Astrocyte (in vitro differentiated cells and primary cell): ENCODE results near the gene ARAP1. TPM values are rescaled to one million over a fixed set of nuclear protein-coding genes. Genes with fewer than 3 reads are reported as not detected.
"Not testable (repeated sequence)": the region's sequence is repeated elsewhere in the genome, so short reads cannot be mapped to it uniquely, and the experiment has no call there.

Source experiments
- DNase-seq: peaks from one replicate; pipeline ENCODE4 v3.0.0-alpha.2; 2010; ENCODE audit warnings: low read depth
- FAIRE-seq: peaks from 2 replicates; lab custom pipeline; 2011; peaks lifted over from hg19 to GRCh38; lab: Jason Lieb, UNC
- H2AFZ ChIP-seq: 2 replicates; pipeline ENCODE4 v1.6.0; 2012; ENCODE audit warnings: low read depth, low read length, inconsistent platforms
- H3K27ac ChIP-seq: 2 replicates; pipeline ENCODE4 v1.5.1; 2011; ENCODE audit warnings: low read depth, low read length, inconsistent platforms
- H3K27me3 ChIP-seq: 2 replicates; pipeline ENCODE4 v1.6.0; 2011; ENCODE audit warnings: low read length, inconsistent platforms; ENCODE audit not compliant: insufficient read depth
- H3K36me3 ChIP-seq: 2 replicates; pipeline ENCODE4 v1.5.1; 2011; ENCODE audit warnings: low read length, inconsistent platforms; ENCODE audit not compliant: insufficient read depth
- H3K4me1 ChIP-seq: 2 replicates; pipeline ENCODE4 v1.5.1; 2011; ENCODE audit warnings: low read length, inconsistent platforms; ENCODE audit not compliant: insufficient read depth
- H3K4me2 ChIP-seq: 2 replicates; pipeline ENCODE4 v1.6.0; 2012; ENCODE audit warnings: low read length, inconsistent platforms
- H3K4me3 ChIP-seq: 2 replicates; pipeline ENCODE4 v1.5.1; 2011; ENCODE audit warnings: low read depth, mild to moderate bottlenecking, low read length, inconsistent platforms; ENCODE audit not compliant: insufficient read depth
- H3K79me2 ChIP-seq: 2 replicates; pipeline ENCODE4 v1.6.0; 2012; ENCODE audit warnings: mild to moderate bottlenecking, low read length, inconsistent platforms; ENCODE audit not compliant: insufficient read depth
- H3K9ac ChIP-seq: 2 replicates; pipeline ENCODE4 v1.6.0; 2012; ENCODE audit warnings: mild to moderate bottlenecking, low read length, inconsistent platforms
- H3K9me3 ChIP-seq: 2 replicates; pipeline ENCODE4 v1.5.1; 2012; ENCODE audit warnings: low read depth, mild to moderate bottlenecking, low read length, inconsistent platforms; ENCODE audit not compliant: insufficient read depth
- H4K20me1 ChIP-seq: 2 replicates; pipeline ENCODE4 v1.6.0; 2012; ENCODE audit warnings: low read length, inconsistent platforms; ENCODE audit not compliant: insufficient read depth
- H3K27ac Mint-ChIP-seq: one replicate; pipeline ENCODE4 v1.8.0; 2021; ENCODE audit warnings: mild to moderate bottlenecking, mixed read lengths; ENCODE audit not compliant: unreplicated experiment
- H3K27me3 Mint-ChIP-seq: one replicate; pipeline ENCODE4 v1.8.0; 2021; ENCODE audit warnings: low read depth, mixed read lengths; ENCODE audit not compliant: unreplicated experiment
- H3K36me3 Mint-ChIP-seq: one replicate; pipeline ENCODE4 v1.8.0; 2021; ENCODE audit warnings: low read depth, mixed read lengths; ENCODE audit not compliant: unreplicated experiment
- H3K4me1 Mint-ChIP-seq: one replicate; pipeline ENCODE4 v1.8.0; 2021; ENCODE audit warnings: low read depth, mixed read lengths; ENCODE audit not compliant: unreplicated experiment
- H3K4me3 Mint-ChIP-seq: one replicate; pipeline ENCODE4 v1.8.0; 2021; ENCODE audit warnings: mild to moderate bottlenecking, moderate library complexity, mixed read lengths; ENCODE audit not compliant: unreplicated experiment
- H3K9me3 Mint-ChIP-seq: one replicate; pipeline ENCODE4 v1.8.0; 2021; ENCODE audit warnings: mild to moderate bottlenecking, mixed read lengths; ENCODE audit not compliant: unreplicated experiment
- EZH2 ChIP-seq: IDR thresholded peaks from 2 replicates; pipeline ENCODE4 v1.6.1; 2012; ENCODE audit warnings: mild to moderate bottlenecking, low read length, inconsistent platforms; ENCODE audit not compliant: insufficient read depth
- total RNA-seq: library from RNA; stranded (reverse); gene quantifications from 2 replicates; pipeline ENCODE4 v1.2.1, GENCODE V29; 2021
- TF ChIP-seq, protein P1 (sequence below): IDR thresholded peaks from 2 replicates; pipeline ENCODE4 v1.5.1; 2011; ENCODE audit warnings: low read depth, mild to moderate bottlenecking, inconsistent platforms, low read length, moderate library complexity; ENCODE audit not compliant: insufficient read depth

Gene ARAP1
- total RNA-seq, 1 donor from 2014 or later: 31.9 TPM

DNA sequence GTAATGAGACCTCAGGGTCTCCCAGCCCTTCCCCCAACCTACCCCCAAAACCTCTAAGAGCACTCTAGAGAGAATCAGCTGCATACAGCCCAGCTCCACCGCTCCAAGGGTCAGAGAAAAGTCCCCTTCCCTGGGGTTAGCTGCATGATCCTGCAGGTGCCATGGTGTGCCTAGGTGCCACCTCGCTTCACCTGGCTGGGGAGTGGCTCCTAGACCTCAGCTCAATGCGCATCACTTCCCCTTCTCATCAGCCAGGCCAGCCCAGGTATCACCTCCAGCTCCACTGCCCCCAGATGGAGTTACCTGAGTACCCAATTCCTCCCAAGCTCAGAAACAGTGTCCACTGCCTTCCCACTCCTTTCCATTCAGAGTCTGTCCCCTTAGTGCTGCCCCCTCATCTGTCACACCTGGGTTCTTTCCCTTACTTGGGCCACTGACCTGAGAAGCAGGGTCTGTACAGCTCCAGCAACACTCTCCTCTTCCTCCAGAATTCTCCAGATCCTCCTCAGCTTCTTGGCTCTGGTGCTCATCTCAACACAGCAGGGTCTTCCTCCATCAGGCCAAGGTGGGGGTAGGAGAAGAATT is 40.3 kb upstream of the ARAP1 start:
- H3K4me3 ChIP-seq: no peak overlapping the region
- no peak overlapping the region for H3K4me2 ChIP-seq
- no peaks in the 10 kb centered on the region for H3K79me2 ChIP-seq
- no peaks in the 10 kb centered on the region for H3K27me3 Mint-ChIP-seq
- TF ChIP-seq, protein P1, sequence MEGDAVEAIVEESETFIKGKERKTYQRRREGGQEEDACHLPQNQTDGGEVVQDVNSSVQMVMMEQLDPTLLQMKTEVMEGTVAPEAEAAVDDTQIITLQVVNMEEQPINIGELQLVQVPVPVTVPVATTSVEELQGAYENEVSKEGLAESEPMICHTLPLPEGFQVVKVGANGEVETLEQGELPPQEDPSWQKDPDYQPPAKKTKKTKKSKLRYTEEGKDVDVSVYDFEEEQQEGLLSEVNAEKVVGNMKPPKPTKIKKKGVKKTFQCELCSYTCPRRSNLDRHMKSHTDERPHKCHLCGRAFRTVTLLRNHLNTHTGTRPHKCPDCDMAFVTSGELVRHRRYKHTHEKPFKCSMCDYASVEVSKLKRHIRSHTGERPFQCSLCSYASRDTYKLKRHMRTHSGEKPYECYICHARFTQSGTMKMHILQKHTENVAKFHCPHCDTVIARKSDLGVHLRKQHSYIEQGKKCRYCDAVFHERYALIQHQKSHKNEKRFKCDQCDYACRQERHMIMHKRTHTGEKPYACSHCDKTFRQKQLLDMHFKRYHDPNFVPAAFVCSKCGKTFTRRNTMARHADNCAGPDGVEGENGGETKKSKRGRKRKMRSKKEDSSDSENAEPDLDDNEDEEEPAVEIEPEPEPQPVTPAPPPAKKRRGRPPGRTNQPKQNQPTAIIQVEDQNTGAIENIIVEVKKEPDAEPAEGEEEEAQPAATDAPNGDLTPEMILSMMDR: no peak
- no peak for TF ChIP-seq EZH2
- H4K20me1 ChIP-seq: no peaks in the 10 kb centered on the region
- H3K27ac Mint-ChIP-seq: no peak overlapping the region
- no peaks in the 10 kb centered on the region for H3K27me3 ChIP-seq
- H3K4me1 ChIP-seq: peaks cover 29% of the 10 kb centered on the region
- H3K9me3 Mint-ChIP-seq: peaks cover 3% of the 10 kb centered on the region
- H3K9ac ChIP-seq: no peak overlapping the region
- no peaks in the 10 kb centered on the region for H3K36me3 ChIP-seq
- no peak overlapping the region for H3K4me3 Mint-ChIP-seq
- FAIRE-seq: no peak
- no peak for DNase-seq
- no peaks in the 10 kb centered on the region for H3K9me3 ChIP-seq
- no peak overlapping the region for H2AFZ ChIP-seq
- H3K4me1 Mint-ChIP-seq: peaks cover 10% of the 10 kb centered on the region
- no peak overlapping the region for H3K27ac ChIP-seq
- H3K36me3 Mint-ChIP-seq: no peaks in the 10 kb centered on the region

DNA sequence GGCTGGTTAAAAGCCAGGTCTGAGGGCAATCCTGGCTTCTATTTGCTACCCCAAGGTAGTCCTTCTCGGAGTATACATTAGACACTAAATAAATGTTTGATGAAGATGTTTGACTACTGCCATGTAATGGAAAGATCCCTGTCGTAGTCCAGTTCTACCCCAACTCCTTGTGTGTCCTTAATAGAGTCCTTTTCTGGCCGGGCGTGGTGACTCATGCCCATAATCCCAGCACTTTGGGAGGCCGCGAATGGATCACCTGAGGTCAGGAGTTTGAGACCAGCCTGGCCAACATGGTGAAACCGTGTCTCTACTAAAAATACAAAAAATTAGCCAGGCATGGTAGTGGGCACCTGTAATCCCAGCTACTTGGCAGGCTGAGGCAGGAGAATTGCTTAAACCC is 39.0 kb upstream of the ARAP1 start:
- not testable (repeated sequence) for FAIRE-seq, H3K36me3 Mint-ChIP-seq, H3K4me3 ChIP-seq, H2AFZ ChIP-seq, H3K79me2 ChIP-seq, H3K36me3 ChIP-seq, H3K9me3 Mint-ChIP-seq, H3K27me3 Mint-ChIP-seq, DNase-seq, H3K4me3 Mint-ChIP-seq, H3K27me3 ChIP-seq, H3K4me2 ChIP-seq, H4K20me1 ChIP-seq, H3K27ac Mint-ChIP-seq, H3K27ac ChIP-seq, H3K9me3 ChIP-seq, H3K9ac ChIP-seq
- peaks cover 10% of the 10 kb centered on the region for H3K4me1 Mint-ChIP-seq
- H3K4me1 ChIP-seq: peaks cover 29% of the 10 kb centered on the region

GRCh38 chr11:72789493-72790131 is 37.4 kb upstream of the ARAP1 start:
- Histone ChIP-seq H3K36me3 (no peaks in the 10 kb centered on the region), H3K4me1 (peaks cover 26% of the 10 kb centered on the region), H3K27me3 (no peaks in the 10 kb centered on the region), H4K20me1 (no peaks in the 10 kb centered on the region), H3K9me3 (no peaks in the 10 kb centered on the region), H2AFZ (peak overlapping the region; percentile 6), H3K9ac (peak overlapping the region; percentile 1), H3K79me2 (no peaks in the 10 kb centered on the region), H3K4me3 (no peak overlapping the region), H3K4me2 (peak overlapping the region; percentile 14), H3K27ac (peak overlapping the region; percentile 47)
- FAIRE-seq (no peak), DNase-seq (peak; percentile 61)
- peak overlapping the region; percentile 34 for H3K27ac Mint-ChIP-seq
- H3K27me3 Mint-ChIP-seq: no peaks in the 10 kb centered on the region
- H3K36me3 Mint-ChIP-seq: no peaks in the 10 kb centered on the region
- H3K9me3 Mint-ChIP-seq: peaks cover 3% of the 10 kb centered on the region
- no peak for TF ChIP-seq EZH2
- TF ChIP-seq, protein P1: no peak
- H3K4me3 Mint-ChIP-seq: no peak overlapping the region
- H3K4me1 Mint-ChIP-seq: peaks cover 7% of the 10 kb centered on the region
